ENCODE results near the gene SLC6A20. TPM values are rescaled to one million over a fixed set of nuclear protein-coding genes. Genes with fewer than 3 reads are reported as not detected.

The SLC6A20 gene
- total RNA-seq, 1 donor from 2014 or later, result not detected

GRCh38 chr3:45814322-45814721, 18.0 kb upstream of the SLC6A20 start:
- H3K4me1 Mint-ChIP-seq (ENCODE audit: low read depth), result peaks cover 26% of the 10 kb centered on the region
- H3K4me3 Mint-ChIP-seq (ENCODE audit: unreplicated experiment), result no peak overlapping the region
- H3K27me3 Mint-ChIP-seq (ENCODE audit: low read depth), result no peaks in the 10 kb centered on the region
- no peak for DNase-seq (ENCODE audit: low spot score)
- H3K27ac Mint-ChIP-seq (ENCODE audit: unreplicated experiment), result no peak overlapping the region
- H3K36me3 Mint-ChIP-seq (ENCODE audit: low read depth), result peaks cover 6% of the 10 kb centered on the region
- no peaks in the 10 kb centered on the region for H3K9me3 Mint-ChIP-seq (ENCODE audit: low read depth)
- no peak for TF ChIP-seq CTCF (IDR thresholded peaks at IDR 0.05)

GRCh38 chr3:45807681-45808540, 11.6 kb upstream of the SLC6A20 start:
- H3K36me3 Mint-ChIP-seq (ENCODE audit: low read depth), result peaks cover 8% of the 10 kb centered on the region

GRCh38 chr3:45807133-45807532, 10.8 kb upstream of the SLC6A20 start:
- Mint-ChIP-seq H3K27ac (ENCODE audit: unreplicated experiment) (no peak overlapping the region), H3K36me3 (ENCODE audit: low read depth) (peaks cover 8% of the 10 kb centered on the region), H3K4me3 (ENCODE audit: unreplicated experiment) (no peak overlapping the region), H3K9me3 (ENCODE audit: low read depth) (peaks cover 7% of the 10 kb centered on the region), H3K27me3 (ENCODE audit: low read depth) (no peaks in the 10 kb centered on the region), H3K4me1 (ENCODE audit: low read depth) (no peaks in the 10 kb centered on the region)
- no peak for TF ChIP-seq CTCF (IDR thresholded peaks at IDR 0.05)
- no peak for DNase-seq (ENCODE audit: low spot score)

More at GRCh38 chr3:45807681-45808540, 11.6 kb upstream of the SLC6A20 start:
- DNase-seq (ENCODE audit: low spot score), result no peak
- no peak for TF ChIP-seq CTCF (IDR thresholded peaks at IDR 0.05)
- H3K4me3 Mint-ChIP-seq (ENCODE audit: unreplicated experiment), result no peak overlapping the region
- no peaks in the 10 kb centered on the region for H3K4me1 Mint-ChIP-seq (ENCODE audit: low read depth)
- no peaks in the 10 kb centered on the region for H3K27me3 Mint-ChIP-seq (ENCODE audit: low read depth)
- H3K27ac Mint-ChIP-seq (ENCODE audit: unreplicated experiment), result no peak overlapping the region
- peaks cover 7% of the 10 kb centered on the region for H3K9me3 Mint-ChIP-seq (ENCODE audit: low read depth)

- Mint-ChIP-seq H3K9me3 (ENCODE audit: low read depth) (peaks cover 7% of the 10 kb centered on the region), H3K4me1 (ENCODE audit: low read depth) (no peaks in the 10 kb centered on the region), H3K27ac (ENCODE audit: unreplicated experiment) (no peak overlapping the region), H3K27me3 (ENCODE audit: low read depth) (no peaks in the 10 kb centered on the region), H3K36me3 (ENCODE audit: low read depth) (peaks cover 8% of the 10 kb centered on the region), H3K4me3 (ENCODE audit: unreplicated experiment) (no peak overlapping the region)
- DNase-seq (ENCODE audit: low spot score), result no peak
- TF ChIP-seq CTCF (IDR thresholded peaks at IDR 0.05), result no peak
These were observed 9.7 kb upstream of the SLC6A20 start for GRCh38 chr3:45806072-45806471.

GRCh38 chr3:45803252-45803935, 7.1 kb upstream of the SLC6A20 start:
- DNase-seq (ENCODE audit: low spot score), result no peak
- Mint-ChIP-seq H3K27ac (ENCODE audit: unreplicated experiment) (no peak overlapping the region), H3K4me3 (ENCODE audit: unreplicated experiment) (no peak overlapping the region), H3K36me3 (ENCODE audit: low read depth) (peaks cover 6% of the 10 kb centered on the region), H3K9me3 (ENCODE audit: low read depth) (peaks cover 7% of the 10 kb centered on the region), H3K4me1 (ENCODE audit: low read depth) (no peaks in the 10 kb centered on the region), H3K27me3 (ENCODE audit: low read depth) (peaks cover 13% of the 10 kb centered on the region)
- TF ChIP-seq CTCF (IDR thresholded peaks at IDR 0.05), result no peak

Measured in chondrocyte (in vitro differentiated cells).